ENCODE measurements around the gene NDE1.

GRCh38 chr16:15708096-15708495 is 58.1 kb downstream of the NDE1 start:
- no peak for TF ChIP-seq CTCF (IDR thresholded peaks at IDR 0.05)
- no peak for TF ChIP-seq POLR2A (IDR thresholded peaks at IDR 0.05)

Data from prostate gland (tissue), 2 donors.